Activated CD4-positive, alpha-beta T cell treated with anti-CD3 and anti-CD28 coated beads, Interleukin-2, amount 10 ng/mL, durations not matched to agents 7 days and 5 days (primary cell): ENCODE data around the gene ACSS1. TPM values are rescaled to one million over a fixed set of nuclear protein-coding genes. Genes with fewer than 3 reads are reported as not detected.

Source experiments
- CTCF ChIA-PET: fragments of 350-600 bp; sonication (Branson Sonifier 250); formaldehyde crosslinking; loops from one replicate; lab custom pipeline; 2021; ENCODE audit warnings: antibody characterized with exemption; lab: Charles Lee
- POLR2A ChIA-PET: fragments of 350-600 bp; sonication (Branson Sonifier 250); formaldehyde crosslinking; loops from one replicate; lab custom pipeline; 2021; ENCODE audit warnings: antibody characterized with exemption; lab: Charles Lee
- DNase-seq: peaks from one replicate; pipeline ENCODE4 v3.0.0-alpha.2; 2020
- H3K27ac Mint-ChIP-seq: one replicate; pipeline ENCODE4 v1.8.0; 2021; ENCODE audit warnings: mild to moderate bottlenecking, moderate library complexity, mixed read lengths
- H3K27me3 Mint-ChIP-seq: one replicate; pipeline ENCODE4 v1.8.0; 2021; ENCODE audit warnings: mixed read lengths
- H3K36me3 Mint-ChIP-seq: one replicate; pipeline ENCODE4 v1.8.0; 2021; ENCODE audit warnings: low read depth, mixed read lengths
- H3K4me1 Mint-ChIP-seq: one replicate; pipeline ENCODE4 v1.8.0; 2021; ENCODE audit warnings: mixed read lengths
- H3K4me3 Mint-ChIP-seq: one replicate; pipeline ENCODE4 v1.8.0; 2021; ENCODE audit warnings: mild to moderate bottlenecking, moderate library complexity, mixed read lengths
- H3K9me3 Mint-ChIP-seq: one replicate; pipeline ENCODE4 v1.8.0; 2021; ENCODE audit warnings: mixed read lengths
- total RNA-seq, 2 experiments: library from RNA; stranded (reverse); gene quantifications; one replicate each; pipeline ENCODE4 v1.2.3, GENCODE V29; 2021

Gene ACSS1
- total RNA-seq, 2 experiments from 2014 or later = 41.1 to 54.1 TPM

- H3K9me3 Mint-ChIP-seq = no peaks in the 10 kb centered on the region
- H3K4me3 Mint-ChIP-seq = peak overlapping the region; percentile 5
- ChIA-PET POLR2A (no interaction called here), CTCF (interaction anchor here (0.8 to 1.4 kb wide), 5 partner anchors 25 to 362 kb away, joined by 3 read pairs; no protein-coding TSS in a partner anchor)
- H3K36me3 Mint-ChIP-seq = peaks cover 1% of the 10 kb centered on the region
- peak overlapping the region; percentile 83 for H3K27ac Mint-ChIP-seq
- peaks cover 52% of the 10 kb centered on the region for H3K4me1 Mint-ChIP-seq
- DNase-seq = no peak
- no peaks in the 10 kb centered on the region for H3K27me3 Mint-ChIP-seq
Measured at GRCh38 chr20:25037288-25038102, 20.4 kb downstream of the ACSS1 start.

- Mint-ChIP-seq H3K27me3 (no peaks in the 10 kb centered on the region), H3K4me1 (peaks cover 41% of the 10 kb centered on the region), H3K9me3 (no peaks in the 10 kb centered on the region), H3K4me3 (peak overlapping the region; percentile 20), H3K27ac (peak overlapping the region; percentile 83), H3K36me3 (peaks cover 1% of the 10 kb centered on the region)
- CTCF ChIA-PET = interaction anchor here (0.8 to 1.1 kb wide), 4 partner anchors 26 to 363 kb away, joined by 3 read pairs; no protein-coding TSS in a partner anchor
- POLR2A ChIA-PET = interaction anchor here (0.6 kb wide), 1 partner anchor 21 kb away, joined by 3 read pairs; the partner anchor contains the start of gene ACSS1
- DNase-seq = no peak
Measured at GRCh38 chr20:25036331-25036936, 21.5 kb downstream of the ACSS1 start.

GRCh38 chr20:25035921-25036320 lies 22.0 kb downstream of the ACSS1 start:
- CTCF ChIA-PET = no interaction called here
- peaks cover 41% of the 10 kb centered on the region for H3K4me1 Mint-ChIP-seq
- H3K27ac Mint-ChIP-seq = peak overlapping the region; percentile 83
- no peak overlapping the region for H3K4me3 Mint-ChIP-seq
- H3K9me3 Mint-ChIP-seq = no peaks in the 10 kb centered on the region
- POLR2A ChIA-PET = interaction anchor here (0.6 kb wide), 1 partner anchor 22 kb away, joined by 3 read pairs; the partner anchor contains the start of gene ACSS1
- H3K36me3 Mint-ChIP-seq = peaks cover 1% of the 10 kb centered on the region
- H3K27me3 Mint-ChIP-seq = no peaks in the 10 kb centered on the region
- DNase-seq = peak; percentile 43

- peaks cover 38% of the 10 kb centered on the region for H3K4me1 Mint-ChIP-seq
- DNase-seq = no peak
- no peaks in the 10 kb centered on the region for H3K9me3 Mint-ChIP-seq
- H3K36me3 Mint-ChIP-seq = peaks cover 8% of the 10 kb centered on the region
- no peaks in the 10 kb centered on the region for H3K27me3 Mint-ChIP-seq
- no peak overlapping the region for H3K27ac Mint-ChIP-seq
- H3K4me3 Mint-ChIP-seq = no peak overlapping the region
- ChIA-PET CTCF (interaction anchor here (1.0 to 1.3 kb wide), 3 partner anchors 18 to 30 kb away, joined by 3 to 4 read pairs (median 3); no protein-coding TSS in a partner anchor), POLR2A (no interaction called here)
Measured at GRCh38 chr20:25033924-25034300, 24.0 kb downstream of the ACSS1 start.

GRCh38 chr20:25033265-25033923 lies 24.5 kb downstream of the ACSS1 start:
- no peaks in the 10 kb centered on the region for H3K27me3 Mint-ChIP-seq
- no peak for DNase-seq
- H3K27ac Mint-ChIP-seq = no peak overlapping the region
- H3K4me1 Mint-ChIP-seq = peaks cover 33% of the 10 kb centered on the region
- POLR2A ChIA-PET = no interaction called here
- H3K9me3 Mint-ChIP-seq = no peaks in the 10 kb centered on the region
- H3K4me3 Mint-ChIP-seq = no peak overlapping the region
- H3K36me3 Mint-ChIP-seq = peaks cover 8% of the 10 kb centered on the region
- CTCF ChIA-PET = interaction anchor here (1.0 to 1.3 kb wide), 3 partner anchors 18 to 31 kb away, joined by 3 to 4 read pairs (median 3); no protein-coding TSS in a partner anchor

- H3K27me3 Mint-ChIP-seq = no peaks in the 10 kb centered on the region
Measured at GRCh38 chr20:25032478-25033264, 25.3 kb downstream of the ACSS1 start.

GRCh38 chr20:25032065-25032477 lies 25.9 kb downstream of the ACSS1 start:
- DNase-seq = no peak
- ChIA-PET POLR2A (interaction anchor here (1.1 kb wide), 1 partner anchor 23 kb away, joined by 4 read pairs; no protein-coding TSS in a partner anchor), CTCF (interaction anchor here (1.2 kb wide), 1 partner anchor 101 kb away, joined by 3 read pairs; no protein-coding TSS in a partner anchor)
- H3K36me3 Mint-ChIP-seq = peaks cover 13% of the 10 kb centered on the region
- H3K27ac Mint-ChIP-seq = no peak overlapping the region
- H3K4me3 Mint-ChIP-seq = no peak overlapping the region
- no peaks in the 10 kb centered on the region for H3K9me3 Mint-ChIP-seq
- no peaks in the 10 kb centered on the region for H3K27me3 Mint-ChIP-seq
- peaks cover 21% of the 10 kb centered on the region for H3K4me1 Mint-ChIP-seq

More at GRCh38 chr20:25032478-25033264, 25.3 kb downstream of the ACSS1 start:
- Mint-ChIP-seq H3K4me1 (peaks cover 27% of the 10 kb centered on the region), H3K27ac (no peak overlapping the region), H3K4me3 (no peak overlapping the region), H3K36me3 (peaks cover 8% of the 10 kb centered on the region), H3K9me3 (no peaks in the 10 kb centered on the region)
- POLR2A ChIA-PET = interaction anchor here (1.1 kb wide), 1 partner anchor 23 kb away, joined by 4 read pairs; no protein-coding TSS in a partner anchor
- CTCF ChIA-PET = interaction anchor here (1.1 to 1.3 kb wide), 3 partner anchors 18 to 102 kb away, joined by 3 to 4 read pairs (median 3); no protein-coding TSS in a partner anchor
- DNase-seq = no peak

GRCh38 chr20:25031241-25031640 lies 26.7 kb downstream of the ACSS1 start:
- ChIA-PET CTCF (interaction anchor here (1.2 kb wide), 1 partner anchor 100 kb away, joined by 3 read pairs; no protein-coding TSS in a partner anchor), POLR2A (no interaction called here)
- Mint-ChIP-seq H3K27ac (no peak overlapping the region), H3K36me3 (peaks cover 13% of the 10 kb centered on the region), H3K9me3 (no peaks in the 10 kb centered on the region), H3K27me3 (no peaks in the 10 kb centered on the region), H3K4me1 (peaks cover 12% of the 10 kb centered on the region), H3K4me3 (no peak overlapping the region)
- no peak for DNase-seq

GRCh38 chr20:25030649-25031207 lies 27.2 kb downstream of the ACSS1 start:
- POLR2A ChIA-PET = no interaction called here
- no peak overlapping the region for H3K27ac Mint-ChIP-seq
- CTCF ChIA-PET = no interaction called here
- peaks cover 13% of the 10 kb centered on the region for H3K36me3 Mint-ChIP-seq
- no peak overlapping the region for H3K4me3 Mint-ChIP-seq
- H3K4me1 Mint-ChIP-seq = peaks cover 7% of the 10 kb centered on the region
- no peaks in the 10 kb centered on the region for H3K9me3 Mint-ChIP-seq
- H3K27me3 Mint-ChIP-seq = no peaks in the 10 kb centered on the region
- no peak for DNase-seq

GRCh38 chr20:25030007-25030648 lies 27.8 kb downstream of the ACSS1 start:
- DNase-seq = no peak
- Mint-ChIP-seq H3K4me1 (peaks cover 1% of the 10 kb centered on the region), H3K27me3 (no peaks in the 10 kb centered on the region), H3K27ac (no peak overlapping the region), H3K4me3 (no peak overlapping the region), H3K36me3 (peaks cover 13% of the 10 kb centered on the region), H3K9me3 (no peaks in the 10 kb centered on the region)
- POLR2A ChIA-PET = no interaction called here
- CTCF ChIA-PET = no interaction called here

GRCh38 chr20:25025986-25026605 lies 31.8 kb downstream of the ACSS1 start:
- ChIA-PET POLR2A (no interaction called here), CTCF (no interaction called here)
- H3K4me1 Mint-ChIP-seq = no peaks in the 10 kb centered on the region
- no peak overlapping the region for H3K27ac Mint-ChIP-seq
- no peak for DNase-seq
- H3K4me3 Mint-ChIP-seq = no peak overlapping the region
- no peaks in the 10 kb centered on the region for H3K9me3 Mint-ChIP-seq
- H3K27me3 Mint-ChIP-seq = no peaks in the 10 kb centered on the region
- peaks cover 13% of the 10 kb centered on the region for H3K36me3 Mint-ChIP-seq
